ENCODE results near the gene CCDC197. TPM values are rescaled to one million over a fixed set of nuclear protein-coding genes. Genes with fewer than 3 reads are reported as not detected.

Gene CCDC197
- total RNA-seq, 2 donors from 2014 or later = not detected

- DNase-seq (ENCODE audit: low spot score) = no peak
- Histone ChIP-seq H3K27me3 (replicated peaks; ENCODE audit: insufficient read depth) (no peaks in the 10 kb centered on the region), H3K4me1 (replicated peaks) (no peaks in the 10 kb centered on the region), H3K9me3 (no peaks in the 10 kb centered on the region), H3K4me3 (no peak overlapping the region), H3K27ac (no peak overlapping the region), H3K36me3 (no peaks in the 10 kb centered on the region)
- intact Hi-C loops (cut with DNase I) = no loop called here
- WGBS = 71% methylated on average over 19 of the region's 19 CpGs
- TF ChIP-seq POLR2AphosphoS5 (IDR thresholded peaks at IDR 0.05) (no peak), CTCF (IDR thresholded peaks at IDR 0.05) (no peak), POLR2A (IDR thresholded peaks at IDR 0.05) (no peak)
Measured at GRCh38 chr14:93954900-93955849, 41.9 kb upstream of the CCDC197 start.

DNA sequence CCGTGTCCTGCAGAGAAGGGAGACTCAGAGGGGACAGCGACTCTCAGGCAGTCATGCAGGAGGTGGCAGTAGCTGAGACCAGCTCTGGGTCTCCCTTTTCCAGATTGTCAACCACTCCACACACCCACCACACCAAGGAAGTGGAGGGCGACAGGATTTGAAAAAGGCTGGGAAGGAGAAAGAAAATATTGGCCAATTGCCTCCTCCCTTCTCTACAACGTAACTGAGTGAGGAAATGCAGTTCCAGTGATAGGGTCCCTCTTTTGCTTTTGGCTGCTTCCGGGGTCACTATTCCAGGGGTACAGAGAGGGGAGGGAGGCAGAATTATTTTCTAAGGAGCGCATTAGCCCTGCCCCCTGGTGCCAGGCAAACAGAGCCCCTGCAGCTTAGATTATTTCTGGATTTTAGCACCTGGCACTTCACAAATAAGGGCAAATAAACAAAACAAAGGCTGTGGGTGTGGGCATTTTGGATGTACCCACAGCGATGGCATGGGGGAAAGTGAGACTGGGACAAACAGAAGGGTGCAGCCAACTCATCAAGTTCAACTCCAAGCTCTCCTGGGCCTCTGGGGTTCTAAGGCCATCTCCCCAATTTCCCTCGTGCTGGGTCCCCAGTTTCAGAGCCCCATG lies 41.1 kb upstream of the CCDC197 start:
- H3K27me3 ChIP-seq (replicated peaks; ENCODE audit: insufficient read depth) = no peaks in the 10 kb centered on the region
- no peak for DNase-seq (ENCODE audit: low spot score)
- no peaks in the 10 kb centered on the region for H3K9me3 ChIP-seq
- H3K36me3 ChIP-seq = no peaks in the 10 kb centered on the region
- 63% methylated on average over 8 of the region's 8 CpGs for WGBS
- H3K4me3 ChIP-seq = no peak overlapping the region
- TF ChIP-seq CTCF (IDR thresholded peaks at IDR 0.05) (no peak), POLR2A (IDR thresholded peaks at IDR 0.05) (no peak), POLR2AphosphoS5 (IDR thresholded peaks at IDR 0.05) (no peak)
- H3K27ac ChIP-seq = no peak overlapping the region
- no peaks in the 10 kb centered on the region for H3K4me1 ChIP-seq (replicated peaks)
- intact Hi-C loops (cut with DNase I) = no loop called here

DNA sequence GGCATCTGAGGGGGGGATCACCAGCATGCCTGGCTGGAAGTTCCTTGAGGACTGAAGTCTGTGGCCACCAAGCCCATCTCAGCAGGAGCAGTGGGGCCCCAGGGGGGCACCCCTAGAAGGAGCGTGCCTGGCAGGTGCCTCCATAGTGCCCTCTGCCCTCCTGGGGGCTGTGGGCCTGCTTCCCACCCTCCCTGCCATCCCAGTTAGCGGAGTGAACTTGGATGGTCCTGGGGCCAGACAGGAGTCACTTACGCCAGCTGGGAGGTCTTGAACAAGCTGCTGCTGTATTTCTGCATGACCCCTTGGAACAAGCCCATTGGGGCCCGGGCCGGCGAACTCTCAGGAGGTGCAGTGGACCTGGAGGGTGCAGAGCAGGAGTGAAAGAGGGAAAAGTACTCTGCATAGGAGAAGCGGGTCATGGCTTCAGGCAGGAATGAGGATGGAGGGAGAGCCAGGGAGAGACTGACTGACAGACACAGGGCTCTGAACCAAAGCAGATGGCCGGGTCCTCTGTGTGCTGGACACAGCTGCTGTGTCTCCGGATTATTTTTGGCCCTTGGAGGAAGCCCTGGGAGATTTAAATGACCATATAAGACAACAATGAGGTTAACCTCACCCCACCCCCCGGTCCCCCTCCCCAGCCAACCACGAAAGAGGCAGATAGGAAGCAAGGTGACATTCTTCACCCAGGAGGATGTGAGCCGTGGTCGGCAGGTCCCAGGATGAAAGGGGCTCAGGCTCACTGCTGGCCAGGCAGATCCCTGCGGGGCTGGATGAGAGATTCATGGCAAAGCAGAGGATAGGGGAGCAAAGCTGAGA lies 40.4 kb upstream of the CCDC197 start:
- Histone ChIP-seq H3K36me3 (no peaks in the 10 kb centered on the region), H3K4me1 (replicated peaks) (no peaks in the 10 kb centered on the region), H3K27me3 (replicated peaks; ENCODE audit: insufficient read depth) (no peaks in the 10 kb centered on the region), H3K4me3 (no peak overlapping the region), H3K27ac (no peak overlapping the region), H3K9me3 (no peaks in the 10 kb centered on the region)
- WGBS = 58% methylated on average over 14 of the region's 14 CpGs
- TF ChIP-seq POLR2A (IDR thresholded peaks at IDR 0.05) (no peak), CTCF (IDR thresholded peaks at IDR 0.05) (no peak), POLR2AphosphoS5 (IDR thresholded peaks at IDR 0.05) (no peak)
- intact Hi-C loops (cut with DNase I) = no loop called here
- no peak for DNase-seq (ENCODE audit: low spot score)

DNA sequence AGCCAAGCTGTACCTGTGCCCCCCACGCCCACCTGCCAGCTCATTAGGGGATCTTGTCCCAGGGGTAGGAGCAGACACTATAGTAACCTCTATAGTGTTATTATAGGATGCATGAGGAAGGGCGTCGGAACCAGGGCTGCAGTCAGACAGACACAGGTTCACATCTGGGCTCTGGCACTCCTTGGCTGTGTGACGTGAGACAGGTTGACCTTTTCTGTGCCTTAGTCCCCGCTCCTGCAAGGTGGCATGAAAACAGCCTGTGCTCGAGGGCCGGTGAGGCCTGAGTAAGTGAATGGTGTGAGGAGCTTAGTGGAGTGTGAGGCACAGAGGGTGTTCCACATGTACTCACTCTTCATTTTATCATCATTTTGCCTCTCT lies 39.8 kb upstream of the CCDC197 start:
- no peak overlapping the region for H3K4me3 ChIP-seq
- TF ChIP-seq POLR2A (IDR thresholded peaks at IDR 0.05) (no peak), CTCF (IDR thresholded peaks at IDR 0.05) (no peak), POLR2AphosphoS5 (IDR thresholded peaks at IDR 0.05) (no peak)
- no peaks in the 10 kb centered on the region for H3K36me3 ChIP-seq
- 74% methylated on average over 5 of the region's 7 CpGs for WGBS
- H3K27ac ChIP-seq = no peak overlapping the region
- no peaks in the 10 kb centered on the region for H3K4me1 ChIP-seq (replicated peaks)
- no peaks in the 10 kb centered on the region for H3K9me3 ChIP-seq
- intact Hi-C loops (cut with DNase I) = no loop called here
- no peak for DNase-seq (ENCODE audit: low spot score)
- no peaks in the 10 kb centered on the region for H3K27me3 ChIP-seq (replicated peaks; ENCODE audit: insufficient read depth)

Measured in prostate gland (tissue), 2 donors.